ENCODE results near the gene TMEM143.

DNA sequence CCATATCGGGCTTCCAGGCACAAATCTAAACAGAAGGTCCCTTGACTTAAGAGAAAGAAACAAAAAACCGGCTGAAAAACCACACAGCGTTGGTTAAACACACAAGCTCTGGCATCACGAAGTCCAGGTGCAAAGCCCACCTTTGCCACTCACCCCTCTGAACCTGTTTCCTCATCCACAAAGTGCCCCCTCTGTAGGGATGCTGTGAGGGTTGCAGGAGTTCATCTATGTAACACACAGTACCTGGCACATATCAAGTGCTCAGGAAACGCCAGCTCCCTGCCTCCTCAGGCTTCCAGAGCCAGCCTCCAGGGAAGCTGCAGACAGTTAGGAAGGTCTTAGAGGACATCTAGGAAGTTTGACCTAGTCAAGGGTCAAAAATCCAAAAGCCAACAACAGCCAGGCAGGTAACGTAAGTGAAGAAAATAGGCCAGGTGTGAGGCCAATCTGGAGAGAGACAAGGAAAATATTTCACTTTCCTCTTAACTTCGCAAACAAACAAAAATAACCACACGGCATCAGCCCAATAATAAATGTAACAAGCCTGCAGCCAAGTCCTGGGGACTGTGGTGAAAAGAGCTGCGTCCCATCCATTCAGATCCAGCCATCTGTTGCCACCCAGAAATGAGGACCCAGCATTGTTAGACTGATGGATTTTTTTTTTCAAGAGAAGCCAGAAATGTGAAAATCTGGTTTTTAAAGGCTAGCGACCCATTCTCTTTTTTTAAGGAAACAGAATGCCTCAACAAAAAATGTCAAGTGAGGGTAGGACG is 17.6 kb upstream of the TMEM143 start:
- TF ChIP-seq, protein P1, sequence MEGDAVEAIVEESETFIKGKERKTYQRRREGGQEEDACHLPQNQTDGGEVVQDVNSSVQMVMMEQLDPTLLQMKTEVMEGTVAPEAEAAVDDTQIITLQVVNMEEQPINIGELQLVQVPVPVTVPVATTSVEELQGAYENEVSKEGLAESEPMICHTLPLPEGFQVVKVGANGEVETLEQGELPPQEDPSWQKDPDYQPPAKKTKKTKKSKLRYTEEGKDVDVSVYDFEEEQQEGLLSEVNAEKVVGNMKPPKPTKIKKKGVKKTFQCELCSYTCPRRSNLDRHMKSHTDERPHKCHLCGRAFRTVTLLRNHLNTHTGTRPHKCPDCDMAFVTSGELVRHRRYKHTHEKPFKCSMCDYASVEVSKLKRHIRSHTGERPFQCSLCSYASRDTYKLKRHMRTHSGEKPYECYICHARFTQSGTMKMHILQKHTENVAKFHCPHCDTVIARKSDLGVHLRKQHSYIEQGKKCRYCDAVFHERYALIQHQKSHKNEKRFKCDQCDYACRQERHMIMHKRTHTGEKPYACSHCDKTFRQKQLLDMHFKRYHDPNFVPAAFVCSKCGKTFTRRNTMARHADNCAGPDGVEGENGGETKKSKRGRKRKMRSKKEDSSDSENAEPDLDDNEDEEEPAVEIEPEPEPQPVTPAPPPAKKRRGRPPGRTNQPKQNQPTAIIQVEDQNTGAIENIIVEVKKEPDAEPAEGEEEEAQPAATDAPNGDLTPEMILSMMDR (IDR thresholded peaks at IDR 0.05) = no peak
- no peak for TF ChIP-seq EP300 (IDR thresholded peaks at IDR 0.05)

All from upper lobe of left lung (tissue), 4 donors.